K562 (cell line): ENCODE results near the gene CREB3L2. TPM values are rescaled to one million over a fixed set of nuclear protein-coding genes. Genes with fewer than 3 reads are reported as not detected.

Experiments used
- GABPB2 ChIP-seq: fragments of 250-450 bp; sonication (Bioruptor Pico); conservative IDR thresholded peaks from 2 replicates; pipeline ENCODE4 v1.5.1; 2021; ENCODE audit warnings: mild to moderate bottlenecking
- GTF2E2 ChIP-seq: fragments of 200-800 bp; sonication (Bioruptor generic); IDR thresholded peaks from 2 replicates; pipeline ENCODE4 v1.6.1; 2016; ENCODE audit warnings: missing genetic modification characterization, missing compliant biosample characterization
- NFRKB ChIP-seq: fragments of 450-650 bp; IDR thresholded peaks from 2 replicates; pipeline ENCODE4 v1.6.1; 2016; ENCODE audit warnings: low read depth
- NR2C2 ChIP-seq, 2 experiments: fragments of 200-800 bp in 1 of 2; sonication (Bioruptor generic) in 1 of 2; sonication (generic) in 1 of 2; formaldehyde crosslinking in 1 of 2; IDR thresholded peaks; 2 replicates each; pipeline versions ENCODE4 v1.6.1 to v1.8.0; 2016 to 2022; ENCODE audit warnings: mild to moderate bottlenecking in 1 of 2, missing compliant biosample characterization in 1 of 2, missing genetic modification characterization in 1 of 2, missing genetic modification reagents in 1 of 2
- polyA plus RNA-seq, 8 experiments: library from polyadenylated mRNA; depleted of rRNA in 4 of 8; stranded (reverse) in 5 of 8; unstranded in 3 of 8; fragments of >200 nt; fragmentation: Nextera tagmentation in 2 of 8; fragmentation: Illumina TruSeq in 1 of 8; extraction: Ambion mirVana in 2 of 8; extraction: Trizol in 1 of 8; gene quantifications; 2 replicates each; pipeline versions ENCODE4 v1.2.1 to v1.2.3, GENCODE V29; 2011 to 2014; ENCODE audit warnings: inconsistent platforms in 1 of 8, missing spikeins in 1 of 8
- total RNA-seq, 7 experiments: library from RNA; depleted of rRNA in 6 of 7; stranded (reverse); fragments of >200 nt in 6 of 7; fragmentation: Illumina TruSeq in 2 of 7; extraction: Trizol in 2 of 7; gene quantifications; 2 replicates each; pipeline versions ENCODE4 v1.2.1 to v1.2.3, GENCODE V29; 2011 to 2021; ENCODE audit warnings: low replicate concordance in 1 of 7
- TF ChIP-seq, protein P1 (sequence below), 2 experiments: fragments of 450-650 bp in 1 of 2; sonication (generic) in 1 of 2; formaldehyde crosslinking in 1 of 2; IDR thresholded peaks; 2 replicates each; pipeline versions ENCODE4 v1.7.1 to v1.9.0; 2016 to 2022; ENCODE audit warnings: inconsistent platforms in 1 of 2, mild to moderate bottlenecking in 1 of 2, missing genetic modification reagents in 1 of 2

CREB3L2 gene
- total and polyA plus RNA-seq, 9 of the 15 experiments (the other 6 are each of a cell fraction or from before 2014, with no cell fraction given), result 7.1 to 45.6 (median 15.8) TPM

DNA sequence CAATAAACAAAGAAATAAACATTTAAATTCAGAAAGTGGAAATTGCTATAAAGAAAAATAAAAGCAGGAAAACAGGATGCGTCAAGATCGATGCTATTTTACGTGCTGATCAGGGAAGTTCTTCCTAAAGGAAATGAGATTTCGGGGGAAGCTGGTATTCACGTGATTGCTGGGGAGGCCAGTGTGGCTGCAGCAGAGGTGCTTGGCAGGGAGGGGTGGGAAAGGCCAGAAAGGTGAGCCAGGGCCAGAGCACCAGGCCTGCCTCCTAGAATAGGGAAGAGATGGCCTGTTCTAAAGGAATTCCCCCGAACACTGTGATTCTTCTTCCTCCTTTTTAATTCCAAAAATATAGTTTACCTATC, 923 bp upstream of the CREB3L2 start (continued):
- TF ChIP-seq, protein P1, sequence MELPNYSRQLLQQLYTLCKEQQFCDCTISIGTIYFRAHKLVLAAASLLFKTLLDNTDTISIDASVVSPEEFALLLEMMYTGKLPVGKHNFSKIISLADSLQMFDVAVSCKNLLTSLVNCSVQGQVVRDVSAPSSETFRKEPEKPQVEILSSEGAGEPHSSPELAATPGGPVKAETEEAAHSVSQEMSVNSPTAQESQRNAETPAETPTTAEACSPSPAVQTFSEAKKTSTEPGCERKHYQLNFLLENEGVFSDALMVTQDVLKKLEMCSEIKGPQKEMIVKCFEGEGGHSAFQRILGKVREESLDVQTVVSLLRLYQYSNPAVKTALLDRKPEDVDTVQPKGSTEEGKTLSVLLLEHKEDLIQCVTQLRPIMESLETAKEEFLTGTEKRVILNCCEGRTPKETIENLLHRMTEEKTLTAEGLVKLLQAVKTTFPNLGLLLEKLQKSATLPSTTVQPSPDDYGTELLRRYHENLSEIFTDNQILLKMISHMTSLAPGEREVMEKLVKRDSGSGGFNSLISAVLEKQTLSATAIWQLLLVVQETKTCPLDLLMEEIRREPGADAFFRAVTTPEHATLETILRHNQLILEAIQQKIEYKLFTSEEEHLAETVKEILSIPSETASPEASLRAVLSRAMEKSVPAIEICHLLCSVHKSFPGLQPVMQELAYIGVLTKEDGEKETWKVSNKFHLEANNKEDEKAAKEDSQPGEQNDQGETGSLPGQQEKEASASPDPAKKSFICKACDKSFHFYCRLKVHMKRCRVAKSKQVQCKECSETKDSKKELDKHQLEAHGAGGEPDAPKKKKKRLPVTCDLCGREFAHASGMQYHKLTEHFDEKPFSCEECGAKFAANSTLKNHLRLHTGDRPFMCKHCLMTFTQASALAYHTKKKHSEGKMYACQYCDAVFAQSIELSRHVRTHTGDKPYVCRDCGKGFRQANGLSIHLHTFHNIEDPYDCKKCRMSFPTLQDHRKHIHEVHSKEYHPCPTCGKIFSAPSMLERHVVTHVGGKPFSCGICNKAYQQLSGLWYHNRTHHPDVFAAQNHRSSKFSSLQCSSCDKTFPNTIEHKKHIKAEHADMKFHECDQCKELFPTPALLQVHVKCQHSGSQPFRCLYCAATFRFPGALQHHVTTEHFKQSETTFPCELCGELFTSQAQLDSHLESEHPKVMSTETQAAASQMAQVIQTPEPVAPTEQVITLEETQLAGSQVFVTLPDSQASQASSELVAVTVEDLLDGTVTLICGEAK (IDR thresholded peaks at IDR 0.05), result peak; percentile 10; the same call in 1 of the 2 replicates
- TF ChIP-seq, protein P1 (CRISPR knock-in tag; IDR thresholded peaks at IDR 0.05), result no peak
- TF ChIP-seq NR2C2 (CRISPR knock-in tag; IDR thresholded peaks at IDR 0.05) (no peak), NR2C2 (tag; IDR thresholded peaks at IDR 0.05) (peak; percentile 33; the same call in 1 of the 2 replicates), GTF2E2 (tag) (0 out of 2 replicates have a peak, but pooled peaks have one; percentile 22), GABPB2 (CRISPR knock-in tag) (0 out of 2 replicates have a peak, but pooled peaks have one; percentile 18), NFRKB (0 out of 2 replicates have a peak, but pooled peaks have one; percentile 4)
